ENCODE measurements around the gene RNFT2.

RNFT2 gene

GRCh38 chr12:116700066-116700465 lies 38.0 kb upstream of the RNFT2 start:
- TF ChIP-seq CTCF (IDR thresholded peaks at IDR 0.05; ENCODE audit: extremely low read depth, missing control alignments), result no peak
- DNase-seq (ENCODE audit: low spot score), result no peak

GRCh38 chr12:116701432-116701831 lies 36.7 kb upstream of the RNFT2 start:
- TF ChIP-seq CTCF (IDR thresholded peaks at IDR 0.05; ENCODE audit: extremely low read depth, missing control alignments), result no peak
- no peak for DNase-seq (ENCODE audit: low spot score)

GRCh38 chr12:116703214-116703795 lies 34.8 kb upstream of the RNFT2 start:
- TF ChIP-seq CTCF (IDR thresholded peaks at IDR 0.05; ENCODE audit: extremely low read depth, missing control alignments), result peak; percentile 86
- DNase-seq (ENCODE audit: low spot score), result peak; percentile 77

- no peak for DNase-seq (ENCODE audit: low spot score)
Measured at GRCh38 chr12:116707751-116708150, 30.4 kb upstream of the RNFT2 start.

GRCh38 chr12:116708826-116709756 lies 29.0 kb upstream of the RNFT2 start:
- peak; percentile 41 for TF ChIP-seq CTCF (IDR thresholded peaks at IDR 0.05; ENCODE audit: extremely low read depth, missing control alignments)
- peak; percentile 47 for DNase-seq (ENCODE audit: low spot score)

More at GRCh38 chr12:116707751-116708150, 30.4 kb upstream of the RNFT2 start:
- no peak for TF ChIP-seq CTCF (IDR thresholded peaks at IDR 0.05; ENCODE audit: extremely low read depth, missing control alignments)

GRCh38 chr12:116709768-116710167 lies 28.3 kb upstream of the RNFT2 start:
- DNase-seq (ENCODE audit: low spot score), result no peak
- TF ChIP-seq CTCF (IDR thresholded peaks at IDR 0.05; ENCODE audit: extremely low read depth, missing control alignments), result no peak
